GM23338 (cell line): ENCODE measurements around the gene TERB1. TPM values are rescaled to one million over a fixed set of nuclear protein-coding genes. Genes with fewer than 3 reads are reported as not detected.

Experiments used
- ATAC-seq: fragments of 200-7000 bp; cut with Tn5 transposase; 3 replicates; pipeline ENCODE4 v1.9.1; 2020
- DNase-seq: peaks from one replicate; pipeline ENCODE4 v3.0.0-alpha.2; 2015; ENCODE audit warnings: low spot score
- H2AFZ ChIP-seq: fragments of 200-600 bp; sonication (generic); 2 replicates; pipeline ENCODE4 v1.8.0; 2016; ENCODE audit warnings: antibody characterized with exemption, mild to moderate bottlenecking, moderate library complexity
- H3F3A ChIP-seq: fragments of 200-600 bp; sonication (generic); replicated peaks from 2 replicates; pipeline ENCODE4 v1.8.0; 2017; ENCODE audit warnings: antibody characterized with exemption, mixed run types, low read depth
- H3K27ac ChIP-seq: fragments of 200-600 bp; sonication (generic); 2 replicates; pipeline ENCODE4 v1.6.1; 2016; ENCODE audit warnings: low read depth
- H3K27me3 ChIP-seq: fragments of 200-600 bp; sonication (generic); 2 replicates; pipeline ENCODE4 v1.8.0; 2016; ENCODE audit warnings: mild to moderate bottlenecking, mixed run types, moderate library complexity; ENCODE audit not compliant: insufficient read depth
- H3K36me3 ChIP-seq: fragments of 200-600 bp; sonication (generic); 2 replicates; pipeline ENCODE4 v1.8.0; 2016; ENCODE audit warnings: mild to moderate bottlenecking; ENCODE audit not compliant: insufficient read depth
- H3K4me1 ChIP-seq: fragments of 200-600 bp; sonication (generic); 2 replicates; pipeline ENCODE4 v1.8.0; 2016; ENCODE audit warnings: mild to moderate bottlenecking, moderate library complexity; ENCODE audit not compliant: insufficient read depth
- H3K4me2 ChIP-seq: fragments of 200-600 bp; sonication (generic); 2 replicates; pipeline ENCODE4 v1.7.1; 2017; ENCODE audit warnings: mixed run types
- H3K4me3 ChIP-seq: fragments of 200-600 bp; sonication (generic); 2 replicates; pipeline ENCODE4 v1.6.1; 2016; ENCODE audit warnings: mixed run types
- H3K79me2 ChIP-seq: fragments of 200-600 bp; sonication (generic); replicated peaks from 2 replicates; pipeline ENCODE4 v1.8.0; 2017; ENCODE audit warnings: mild to moderate bottlenecking; ENCODE audit not compliant: insufficient read depth
- H3K9me2 ChIP-seq: fragments of 200-600 bp; sonication (generic); 2 replicates; pipeline ENCODE4 v1.8.0; 2017; ENCODE audit not compliant: insufficient read depth
- H4K20me1 ChIP-seq: fragments of 200-600 bp; sonication (generic); replicated peaks from 2 replicates; pipeline ENCODE4 v1.8.0; 2017; ENCODE audit warnings: mild to moderate bottlenecking; ENCODE audit not compliant: insufficient read depth
- H3K27ac Mint-ChIP-seq: 2 replicates; pipeline ENCODE4 v1.8.0; 2020; ENCODE audit warnings: inconsistent platforms, mild to moderate bottlenecking, moderate library complexity, mixed read lengths
- H3K27me3 Mint-ChIP-seq: 3 replicates; pipeline ENCODE4 v1.8.0; 2022; ENCODE audit warnings: low read depth, mild to moderate bottlenecking, moderate library complexity, mixed read lengths, inconsistent platforms; ENCODE audit not compliant: insufficient read depth, poor library complexity
- H3K36me3 Mint-ChIP-seq: 3 replicates; pipeline ENCODE4 v1.8.0; 2021; ENCODE audit warnings: low read depth, mild to moderate bottlenecking, inconsistent platforms, moderate library complexity, mixed read lengths
- H3K4me1 Mint-ChIP-seq: 3 replicates; pipeline ENCODE4 v1.8.0; 2020; ENCODE audit warnings: mild to moderate bottlenecking, inconsistent platforms, mixed read lengths
- H3K4me3 Mint-ChIP-seq: 3 replicates; pipeline ENCODE4 v1.8.0; 2021; ENCODE audit warnings: moderate library complexity, mild to moderate bottlenecking, inconsistent platforms, mixed read lengths
- H3K9me3 Mint-ChIP-seq: 3 replicates; pipeline ENCODE4 v1.8.0; 2020; ENCODE audit warnings: moderate library complexity, mild to moderate bottlenecking, inconsistent platforms, mixed read lengths
- CREB1 ChIP-seq: fragments of 250-450 bp; sonication (Bioruptor Pico); IDR thresholded peaks from 2 replicates; pipeline ENCODE4 v1.5.0; 2020; ENCODE audit warnings: low read depth, mild to moderate bottlenecking, moderate library complexity
- EZH2 ChIP-seq: fragments of 200-600 bp; sonication (generic); IDR thresholded peaks from one replicate; pipeline ENCODE4 v1.8.0; 2017; ENCODE audit warnings: antibody characterized with exemption, mild to moderate bottlenecking, low read depth; ENCODE audit not compliant: unreplicated experiment
- EZH2phosphoT487 ChIP-seq: fragments of 200-600 bp; sonication (generic); IDR thresholded peaks from one replicate; pipeline ENCODE4 v1.8.1; 2018; ENCODE audit warnings: antibody characterized with exemption; ENCODE audit not compliant: unreplicated experiment
- JUNB ChIP-seq: IDR thresholded peaks from one replicate; pipeline ENCODE4 v1.6.1; 2016; ENCODE audit warnings: antibody characterized with exemption; ENCODE audit not compliant: unreplicated experiment
- ZNF462 ChIP-seq: fragments of 250-450 bp; sonication (Bioruptor Pico); IDR thresholded peaks from 2 replicates; pipeline ENCODE4 v1.5.0; 2020; ENCODE audit warnings: mild to moderate bottlenecking, moderate library complexity
- polyA plus RNA-seq: library from polyadenylated mRNA; unstranded; fragments of >200 nt; fragmentation: Nextera tagmentation; extraction: Ambion mirVana; gene quantifications from 2 replicates; pipeline ENCODE4 v1.2.1, GENCODE V29; 2016
- total RNA-seq: library from RNA; depleted of rRNA; stranded (reverse); fragments of >200 nt; shearing (Covaris generic); gene quantifications from 2 replicates; pipeline ENCODE4 v1.2.3, GENCODE V29; 2014
- TF ChIP-seq, protein P1 (sequence below), 2 experiments: fragments of 200-600 bp in 1 of 2; sonication (generic) in 1 of 2; conservative IDR thresholded peaks; 2 replicates each; pipeline versions ENCODE4 v1.5.1 to v1.6.1; 2016 to 2017; ENCODE audit warnings: antibody characterized with exemption in 2 of 2, low read depth in 2 of 2, mild to moderate bottlenecking in 2 of 2, moderate library complexity in 1 of 2

Gene TERB1
- total and polyA plus RNA-seq, 2 experiments from 2014 or later: not detected

DNA sequence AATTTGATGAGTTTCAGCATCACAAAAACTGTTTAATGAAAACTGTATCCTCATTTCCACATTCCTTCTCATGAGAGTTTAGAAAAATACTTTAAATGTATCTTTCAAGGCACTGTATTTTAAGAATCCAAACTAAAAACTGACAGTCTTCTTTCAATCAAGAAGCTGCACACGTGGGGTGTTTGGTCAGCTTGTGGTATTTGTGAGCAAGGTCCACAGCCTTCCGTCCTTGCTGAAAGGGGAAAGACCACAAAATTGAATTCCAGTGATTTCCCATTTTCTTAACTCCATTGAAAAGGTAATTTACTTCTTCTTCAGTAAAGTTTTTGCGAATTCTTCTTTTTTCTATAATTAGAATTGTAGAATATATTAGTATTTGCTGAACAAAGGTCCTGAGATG lies 46.6 kb downstream of the TERB1 start (continued):
- TF ChIP-seq CREB1 (CRISPR knock-in tag) (no peak), EZH2phosphoT487 (no peak), ZNF462 (CRISPR knock-in tag) (no peak), EZH2 (no peak)

DNA sequence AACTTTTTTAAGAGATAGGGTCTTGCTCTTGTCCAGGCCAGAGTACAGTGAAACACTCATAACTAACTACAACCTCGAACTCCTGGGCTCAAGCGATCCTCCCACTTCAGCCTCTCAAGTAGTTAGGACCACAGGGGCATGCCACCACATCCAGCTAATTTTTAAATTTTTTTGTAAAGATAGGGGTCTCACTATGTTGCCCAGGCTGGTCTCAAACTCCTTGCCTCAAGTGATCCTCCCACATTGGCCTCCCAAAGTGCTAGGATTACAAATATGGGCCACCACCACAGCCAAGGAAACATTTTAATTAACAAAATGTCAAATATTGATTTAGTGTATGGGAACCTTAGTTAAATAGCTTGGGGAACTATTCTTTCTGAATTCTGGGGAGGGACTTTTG lies 47.2 kb downstream of the TERB1 start:
- Mint-ChIP-seq H3K4me3 (no peak overlapping the region), H3K36me3 (peaks cover 16% of the 10 kb centered on the region), H3K4me1 (peaks cover 19% of the 10 kb centered on the region), H3K9me3 (no peaks in the 10 kb centered on the region), H3K27me3 (peaks cover 2% of the 10 kb centered on the region), H3K27ac (no peak overlapping the region)
- Histone ChIP-seq H3K36me3 (0 out of 2 replicates have a peak, but pooled peaks cover under 1% of the 10 kb centered on the region), H4K20me1 (peaks cover 14% of the 10 kb centered on the region), H3K4me3 (no peak overlapping the region), H3K4me1 (peaks cover 10% of the 10 kb centered on the region), H3F3A (no peaks in the 10 kb centered on the region; the same call in 1 of the 2 replicates), H3K27ac (no peak overlapping the region), H3K4me2 (no peak overlapping the region), H3K27me3 (no peaks in the 10 kb centered on the region), H3K9me2 (no peaks in the 10 kb centered on the region), H2AFZ (no peak overlapping the region), H3K79me2 (peaks cover 21% of the 10 kb centered on the region)
- ATAC-seq: no peak
- DNase-seq: no peak
- TF ChIP-seq JUNB: no peak
- TF ChIP-seq EZH2: no peak
- TF ChIP-seq, protein P1, sequence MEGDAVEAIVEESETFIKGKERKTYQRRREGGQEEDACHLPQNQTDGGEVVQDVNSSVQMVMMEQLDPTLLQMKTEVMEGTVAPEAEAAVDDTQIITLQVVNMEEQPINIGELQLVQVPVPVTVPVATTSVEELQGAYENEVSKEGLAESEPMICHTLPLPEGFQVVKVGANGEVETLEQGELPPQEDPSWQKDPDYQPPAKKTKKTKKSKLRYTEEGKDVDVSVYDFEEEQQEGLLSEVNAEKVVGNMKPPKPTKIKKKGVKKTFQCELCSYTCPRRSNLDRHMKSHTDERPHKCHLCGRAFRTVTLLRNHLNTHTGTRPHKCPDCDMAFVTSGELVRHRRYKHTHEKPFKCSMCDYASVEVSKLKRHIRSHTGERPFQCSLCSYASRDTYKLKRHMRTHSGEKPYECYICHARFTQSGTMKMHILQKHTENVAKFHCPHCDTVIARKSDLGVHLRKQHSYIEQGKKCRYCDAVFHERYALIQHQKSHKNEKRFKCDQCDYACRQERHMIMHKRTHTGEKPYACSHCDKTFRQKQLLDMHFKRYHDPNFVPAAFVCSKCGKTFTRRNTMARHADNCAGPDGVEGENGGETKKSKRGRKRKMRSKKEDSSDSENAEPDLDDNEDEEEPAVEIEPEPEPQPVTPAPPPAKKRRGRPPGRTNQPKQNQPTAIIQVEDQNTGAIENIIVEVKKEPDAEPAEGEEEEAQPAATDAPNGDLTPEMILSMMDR (conservative IDR thresholded peaks at IDR 0.05; ENCODE audit: low read depth in 2 of 2): no peak
- no peak for TF ChIP-seq CREB1 (CRISPR knock-in tag)
- TF ChIP-seq ZNF462 (CRISPR knock-in tag): no peak
